Tibial nerve (tissue), 4 donors: ENCODE results near the gene VPREB3. TPM values are rescaled to one million over a fixed set of nuclear protein-coding genes. Genes with fewer than 3 reads are reported as not detected.

Experiments used
- DNase-seq, 2 donors: peaks; one replicate each; pipeline ENCODE4 v3.0.0-alpha.2; 2019; ENCODE audit warnings: low spot score in 2 of 2
- H3K27ac ChIP-seq, 4 donors: fragments of 200-600 bp; sonication (generic) in 3 of 4; one replicate each; pipeline ENCODE4 v1.5.1; 2017 to 2019; ENCODE audit warnings: mild to moderate bottlenecking in 1 of 4
- H3K27me3 ChIP-seq, 2 donors: fragments of 200-600 bp; sonication (generic) in 1 of 2; one replicate each; pipeline versions ENCODE4 v1.5.1 to v1.6.0; 2017 to 2019
- H3K36me3 ChIP-seq, 3 donors: fragments of 200-600 bp; sonication (generic); one replicate each; pipeline ENCODE4 v1.5.1; 2018 to 2019
- H3K4me1 ChIP-seq, 4 donors: fragments of 200-600 bp; sonication (generic) in 3 of 4; one replicate each; pipeline ENCODE4 v1.5.1; 2017 to 2019
- H3K4me3 ChIP-seq, 4 donors: fragments of 200-600 bp; sonication (generic) in 3 of 4; one replicate each; pipeline ENCODE4 v1.5.1; 2017 to 2019; ENCODE audit warnings: mild to moderate bottlenecking in 1 of 4, moderate library complexity in 1 of 4
- H3K9me3 ChIP-seq, 4 donors: fragments of 200-600 bp; sonication (generic) in 3 of 4; one replicate each; pipeline ENCODE4 v1.5.1; 2017 to 2019
- CTCF ChIP-seq, 5 experiments: fragments of 200-600 bp in 3 of 5; fragments of 450-650 bp in 2 of 5; sonication (generic) in 3 of 5; IDR thresholded peaks; one replicate each; pipeline ENCODE4 v1.5.1; 2016 to 2019; ENCODE audit warnings: antibody characterized with exemption in 5 of 5, mild to moderate bottlenecking in 3 of 5, moderate library complexity in 2 of 5
- EP300 ChIP-seq, 2 donors: sonication (generic); formaldehyde crosslinking; IDR thresholded peaks; one replicate each; pipeline ENCODE4 v1.6.1; 2017; ENCODE audit warnings: antibody characterized with exemption in 2 of 2, mild to moderate bottlenecking in 1 of 2
- POLR2A ChIP-seq, 2 donors: fragments of 450-650 bp; IDR thresholded peaks; one replicate each; pipeline ENCODE4 v1.6.1; 2017; ENCODE audit warnings: antibody characterized with exemption in 2 of 2, mild to moderate bottlenecking in 2 of 2, moderate library complexity in 2 of 2
- WGBS, 2 donors: methylation state at CpG; one replicate each; pipeline ENCODE4 v1.1.5; 2018; 5-methylcytosine and 5-hydroxymethylcytosine counted together
- total RNA-seq, 4 donors: library from RNA; depleted of rRNA; stranded (reverse); fragments of >200 nt; gene quantifications; one replicate each; pipeline ENCODE4 v1.1.0, GENCODE V29; 2016

VPREB3 gene
- total RNA-seq, 4 donors from 2014 or later: not detected

DNA sequence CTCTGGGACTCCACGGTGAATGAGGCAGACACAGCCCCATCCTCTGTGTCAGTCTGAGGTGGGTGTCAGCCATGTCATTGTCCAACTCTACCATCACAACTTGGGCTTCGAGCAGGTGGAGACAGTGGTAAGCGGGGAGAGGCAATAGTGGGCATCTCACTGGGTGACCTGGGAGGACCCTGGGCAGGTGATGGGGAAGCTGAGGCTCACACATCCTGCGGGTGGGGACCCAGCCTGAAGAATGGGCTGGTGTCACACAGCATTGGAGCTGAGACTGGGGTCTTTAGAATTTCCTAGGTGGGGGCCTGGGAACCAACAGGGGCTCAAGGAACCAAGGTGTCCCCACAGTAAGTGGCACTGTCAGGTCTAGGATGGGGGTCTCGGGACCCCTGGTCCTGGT is 25.5 kb upstream of the VPREB3 start:
- no peak for TF ChIP-seq POLR2A (IDR thresholded peaks at IDR 0.05)
- TF ChIP-seq CTCF (IDR thresholded peaks at IDR 0.05): no peak
- TF ChIP-seq EP300 (IDR thresholded peaks at IDR 0.05): no peak
- 91 to 94% methylated on average over 3 to 5 of the region's 5 CpGs for WGBS, 2 donors
- no peak for DNase-seq
- Histone ChIP-seq H3K4me3 (no peak overlapping the region), H3K4me1 (peaks cover 0 to 32% (median 11%) of the 10 kb centered on the region in 4 donors), H3K9me3 (no peaks in the 10 kb centered on the region), H3K27ac (no peak overlapping the region), H3K27me3 (no peaks in the 10 kb centered on the region), H3K36me3 (peaks cover 0 to 5% (median 0%) of the 10 kb centered on the region in 3 donors)

DNA sequence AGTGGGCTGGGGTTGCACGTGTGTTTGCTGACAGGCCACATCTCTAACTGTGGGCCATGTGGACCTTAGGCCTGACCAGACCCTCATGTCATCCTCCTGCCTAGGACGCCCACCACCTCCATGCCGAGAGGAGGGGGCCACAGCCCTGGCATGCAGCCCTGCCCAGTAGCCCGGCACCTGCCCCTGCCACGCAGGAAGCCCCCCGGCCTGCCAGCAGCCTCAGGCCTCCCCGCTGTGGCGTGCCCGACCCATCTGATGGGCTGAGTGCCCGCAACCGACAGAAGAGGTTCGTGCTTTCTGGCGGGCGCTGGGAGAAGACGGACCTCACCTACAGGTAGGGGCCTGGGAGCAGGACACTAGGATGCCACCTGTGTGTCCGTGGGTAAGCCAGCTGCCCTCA is 24.9 kb upstream of the VPREB3 start:
- 80 to 88% methylated on average over 3 to 9 of the region's 16 CpGs for WGBS, 2 donors
- Histone ChIP-seq H3K4me3 (no peak overlapping the region), H3K9me3 (no peaks in the 10 kb centered on the region), H3K27ac (no peak overlapping the region), H3K27me3 (no peaks in the 10 kb centered on the region), H3K4me1 (peaks cover 0 to 37% (median 13%) of the 10 kb centered on the region in 4 donors), H3K36me3 (peaks cover 0 to 5% (median 0%) of the 10 kb centered on the region in 3 donors)
- TF ChIP-seq EP300 (IDR thresholded peaks at IDR 0.05) (no peak), POLR2A (IDR thresholded peaks at IDR 0.05) (no peak), CTCF (IDR thresholded peaks at IDR 0.05) (no peak)
- DNase-seq: no peak

DNA sequence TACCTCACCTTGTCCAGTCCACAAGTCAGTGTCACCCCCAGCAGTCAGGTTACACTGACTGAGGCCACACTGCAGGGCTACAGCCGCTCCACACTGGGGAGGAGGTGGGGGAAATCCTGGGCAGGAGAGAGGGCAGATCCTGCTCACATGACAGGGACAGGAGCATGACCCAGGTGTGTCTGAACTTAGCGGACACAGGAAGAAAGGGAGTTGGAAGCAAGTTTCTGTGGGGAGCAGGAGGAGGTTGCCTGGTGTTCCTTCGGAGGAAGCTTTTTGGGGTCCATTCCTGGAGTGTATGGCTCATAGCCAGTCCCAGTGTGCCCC is 24.3 kb upstream of the VPREB3 start:
- DNase-seq: no peak
- TF ChIP-seq CTCF (IDR thresholded peaks at IDR 0.05) (no peak), EP300 (IDR thresholded peaks at IDR 0.05) (no peak), POLR2A (IDR thresholded peaks at IDR 0.05) (no peak)
- Histone ChIP-seq H3K9me3 (no peaks in the 10 kb centered on the region), H3K36me3 (peaks cover 0 to 5% (median 0%) of the 10 kb centered on the region in 3 donors), H3K27me3 (no peaks in the 10 kb centered on the region), H3K4me3 (no peak overlapping the region), H3K4me1 (peaks cover 0 to 43% (median 16%) of the 10 kb centered on the region in 4 donors), H3K27ac (no peak overlapping the region)
- 72 to 78% methylated on average over 3 of the region's 3 CpGs for WGBS, 2 donors

- TF ChIP-seq CTCF (IDR thresholded peaks at IDR 0.05): no peak
- no peak for TF ChIP-seq EP300 (IDR thresholded peaks at IDR 0.05)
- TF ChIP-seq POLR2A (IDR thresholded peaks at IDR 0.05): no peak
- Histone ChIP-seq H3K36me3 (peaks cover 0 to 5% (median 0%) of the 10 kb centered on the region in 3 donors), H3K27me3 (no peaks in the 10 kb centered on the region), H3K27ac (peak overlapping the region in 2 of 4 donors; percentile 4 to 11), H3K9me3 (no peaks in the 10 kb centered on the region), H3K4me1 (peaks cover 0 to 48% (median 22%) of the 10 kb centered on the region in 4 donors), H3K4me3 (no peak overlapping the region)
- DNase-seq: no peak
- WGBS, 2 donors: 66 to 80% methylated on average over 7 to 11 of the region's 11 CpGs
Observed at GRCh38 chr22:23777776-23778576, 23.8 kb upstream of the VPREB3 start.

DNA sequence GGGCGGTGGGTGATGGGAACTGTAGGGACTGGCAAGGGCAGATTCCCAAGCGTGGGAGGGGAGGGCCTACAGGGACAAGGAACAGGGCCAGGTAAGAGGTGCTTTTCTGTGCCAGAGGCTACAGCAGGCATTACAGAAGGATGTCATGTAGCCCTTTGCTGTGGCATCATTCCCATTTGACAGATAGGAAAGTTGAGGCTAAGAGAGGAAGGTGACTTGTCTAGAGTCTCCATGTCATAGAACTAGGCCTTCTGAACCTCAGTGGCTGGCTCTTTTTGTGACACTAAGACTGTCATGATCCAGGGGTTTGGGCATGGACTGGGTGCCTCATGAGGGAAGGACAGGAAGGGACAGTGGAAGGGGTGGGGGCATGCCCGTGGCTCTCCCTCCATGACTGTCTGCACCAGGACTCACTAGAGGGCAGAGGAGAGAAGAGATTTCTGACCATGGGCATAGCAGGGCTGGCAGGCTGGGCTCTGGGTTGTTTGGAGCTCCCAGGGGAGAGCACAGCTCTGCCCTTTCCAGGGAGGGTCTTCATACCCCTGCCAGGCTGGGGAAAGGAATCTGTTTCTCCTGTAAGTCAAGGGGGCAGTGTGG is 21.7 kb upstream of the VPREB3 start:
- Histone ChIP-seq H3K27ac (no peak overlapping the region), H3K27me3 (no peaks in the 10 kb centered on the region), H3K36me3 (no peaks in the 10 kb centered on the region), H3K9me3 (no peaks in the 10 kb centered on the region), H3K4me1 (peaks cover 0 to 50% (median 20%) of the 10 kb centered on the region in 4 donors), H3K4me3 (no peak overlapping the region)
- WGBS, 2 donors: 78 to 94% methylated on average over 3 of the region's 3 CpGs
- TF ChIP-seq CTCF (IDR thresholded peaks at IDR 0.05) (no peak), POLR2A (IDR thresholded peaks at IDR 0.05) (no peak), EP300 (IDR thresholded peaks at IDR 0.05) (no peak)
- DNase-seq: no peak
